Gastroesophageal sphincter (tissue), 4 donors: ENCODE results near the gene SP140. TPM values are rescaled to one million over a fixed set of nuclear protein-coding genes. Genes with fewer than 3 reads are reported as not detected.

Experiments
- ATAC-seq: fragments of 150-250 bp; one replicate; pipeline ENCODE4 v1.9.1; 2016; ENCODE audit warnings: mild to moderate bottlenecking, moderate library complexity
- H3K27ac ChIP-seq, 4 donors: fragments of 200-600 bp; sonication (generic) in 3 of 4; 1 replicate in 3 of 4; 2 replicates in 1 of 4; pipeline ENCODE4 v1.5.1; 2016 to 2019
- H3K27me3 ChIP-seq: fragments of 200-600 bp; sonication (generic); one replicate; pipeline ENCODE4 v1.5.1; 2019
- H3K36me3 ChIP-seq, 2 donors: fragments of 200-600 bp; sonication (generic); one replicate each; pipeline ENCODE4 v1.5.1; 2019; ENCODE audit warnings: control low read depth in 1 of 2
- H3K4me1 ChIP-seq, 3 donors: fragments of 200-600 bp; sonication (generic); 1 replicate in 2 of 3; 2 replicates in 1 of 3; pipeline ENCODE4 v1.5.1; 2016 to 2019; ENCODE audit warnings: control low read depth in 2 of 3
- H3K4me3 ChIP-seq, 2 donors: fragments of 200-600 bp; sonication (generic); one replicate each; pipeline ENCODE4 v1.5.1; 2019; ENCODE audit warnings: mild to moderate bottlenecking in 1 of 2, moderate library complexity in 1 of 2
- H3K9me3 ChIP-seq, 3 donors: fragments of 200-600 bp; sonication (generic); one replicate each; pipeline ENCODE4 v1.5.1; 2017 to 2019; ENCODE audit warnings: control low read depth in 2 of 3
- CTCF ChIP-seq, 4 experiments: fragments of 200-600 bp in 2 of 4; fragments of 450-650 bp in 2 of 4; sonication (generic) in 1 of 4; IDR thresholded peaks; one replicate each; pipeline ENCODE4 v1.5.1; 2017 to 2019; ENCODE audit warnings: antibody characterized with exemption in 4 of 4, mild to moderate bottlenecking in 2 of 4, moderate library complexity in 2 of 4
- EP300 ChIP-seq: sonication (generic); formaldehyde crosslinking; IDR thresholded peaks from one replicate; pipeline ENCODE4 v1.6.1; 2017; ENCODE audit warnings: antibody characterized with exemption, mild to moderate bottlenecking
- POLR2A ChIP-seq, 2 donors: fragments of 450-650 bp; IDR thresholded peaks; one replicate each; pipeline ENCODE4 v1.6.1; 2017; ENCODE audit warnings: antibody characterized with exemption in 2 of 2, mild to moderate bottlenecking in 2 of 2, moderate library complexity in 1 of 2
- POLR2AphosphoS5 ChIP-seq: sonication (generic); formaldehyde crosslinking; IDR thresholded peaks from one replicate; pipeline ENCODE4 v1.6.1; 2017; ENCODE audit warnings: antibody characterized with exemption
- WGBS, 2 donors: methylation state at CpG; one replicate each; pipeline ENCODE4 v1.1.5; 2018; ENCODE audit warnings: low coverage in 1 of 2; 5-methylcytosine and 5-hydroxymethylcytosine counted together
- total RNA-seq, 4 donors: library from RNA; depleted of rRNA; stranded (reverse); fragments of >200 nt; gene quantifications; one replicate each; pipeline ENCODE4 v1.1.0, GENCODE V29; 2016

Gene SP140
- total RNA-seq, 4 donors from 2014 or later: 0.92 to 2.3 (median 2.0) TPM; not detected in 1

- Histone ChIP-seq H3K27me3 (no peaks in the 10 kb centered on the region), H3K36me3 (no peaks in the 10 kb centered on the region), H3K9me3 (peaks cover 0 to 26% (median 0%) of the 10 kb centered on the region in 3 donors), H3K27ac (no peak overlapping the region), H3K4me1 (no peaks in the 10 kb centered on the region), H3K4me3 (no peak overlapping the region)
- no CpG with 5 or more reads among the region's 2 CpGs for WGBS, 2 donors
- ATAC-seq: no peak
- TF ChIP-seq EP300 (no peak), CTCF (IDR thresholded peaks at IDR 0.05) (no peak), POLR2AphosphoS5 (no peak), POLR2A (IDR thresholded peaks at IDR 0.05) (no peak)
Observed at GRCh38 chr2:230321031-230321430, 95.5 kb downstream of the SP140 start.

- ATAC-seq: no peak
- Histone ChIP-seq H3K4me3 (no peak overlapping the region), H3K9me3 (peaks cover 0 to 26% (median 0%) of the 10 kb centered on the region in 3 donors), H3K4me1 (peaks cover 0 to 7% (median 0%) of the 10 kb centered on the region in 3 donors), H3K36me3 (no peaks in the 10 kb centered on the region), H3K27ac (no peak overlapping the region), H3K27me3 (no peaks in the 10 kb centered on the region)
- 85 to 95% methylated on average over 2 to 10 of the region's 12 CpGs for whole genome bisulfite sequencing, 2 donors
- TF ChIP-seq POLR2AphosphoS5 (no peak), POLR2A (IDR thresholded peaks at IDR 0.05) (no peak), EP300 (no peak), CTCF (IDR thresholded peaks at IDR 0.05) (no peak)
Observed at GRCh38 chr2:230322561-230323384, 97.2 kb downstream of the SP140 start.

- no peaks in the 10 kb centered on the region for H3K27me3 ChIP-seq
- WGBS, 2 donors: 0 to 85% methylated on average over 1 to 9 of the region's 18 CpGs
- H3K27ac ChIP-seq: no peak overlapping the region
- no peak overlapping the region for H3K4me3 ChIP-seq
- no peak for ATAC-seq
- TF ChIP-seq POLR2AphosphoS5 (no peak), CTCF (IDR thresholded peaks at IDR 0.05) (no peak), EP300 (no peak), POLR2A (IDR thresholded peaks at IDR 0.05) (no peak)
- H3K9me3 ChIP-seq: peaks cover 0 to 26% (median 0%) of the 10 kb centered on the region in 3 donors
- no peaks in the 10 kb centered on the region for H3K36me3 ChIP-seq
- peaks cover 0 to 13% (median 0%) of the 10 kb centered on the region in 3 donors for H3K4me1 ChIP-seq
Observed at GRCh38 chr2:230323385-230324106, 98.0 kb downstream of the SP140 start.

- no peak overlapping the region for H3K27ac ChIP-seq
- H3K9me3 ChIP-seq: peaks cover 0 to 26% (median 0%) of the 10 kb centered on the region in 3 donors
- peaks cover 0 to 20% (median 0%) of the 10 kb centered on the region in 3 donors for H3K4me1 ChIP-seq
- WGBS, 2 donors: 93% methylated on average over 3 of the region's 5 CpGs; no CpG with 5 or more reads in 1 of the 2 donors
- H3K4me3 ChIP-seq: no peak overlapping the region
- H3K36me3 ChIP-seq: peaks cover 0 to 2% of the 10 kb centered on the region in 2 donors
- H3K27me3 ChIP-seq: no peaks in the 10 kb centered on the region
- TF ChIP-seq CTCF (IDR thresholded peaks at IDR 0.05): no peak
- no peak for TF ChIP-seq POLR2A (IDR thresholded peaks at IDR 0.05)
- no peak for TF ChIP-seq EP300
- no peak for TF ChIP-seq POLR2AphosphoS5
- no peak for ATAC-seq
Observed at GRCh38 chr2:230324503-230324902, 99.0 kb downstream of the SP140 start.
